T-helper 1 cell treated with Interleukin-12 subunit alpha and Interleukin-12 subunit beta and Interleukin-4 antibody, amounts not matched to agents 30 ng/mL and 1 ng/mL, for 36 hours (primary cell): ENCODE data around the gene OBP2A. TPM values are rescaled to one million over a fixed set of nuclear protein-coding genes. Genes with fewer than 3 reads are reported as not detected.
"Not testable (repeated sequence)": the region's sequence is repeated elsewhere in the genome, so short reads cannot be mapped to it uniquely, and the experiment has no call there.

Source experiments
- intact Hi-C: fragments of 100-400 bp; cut with micrococcal nuclease; formaldehyde crosslinking; loops from one replicate; pipeline ENCODE4 v1.15.1; 2024
- total RNA-seq: library from RNA; stranded (reverse); gene quantifications from 2 replicates; pipeline ENCODE4 v1.2.3, GENCODE V29; 2022

The OBP2A gene
- total RNA-seq, 1 donor from 2014 or later, result not detected

DNA sequence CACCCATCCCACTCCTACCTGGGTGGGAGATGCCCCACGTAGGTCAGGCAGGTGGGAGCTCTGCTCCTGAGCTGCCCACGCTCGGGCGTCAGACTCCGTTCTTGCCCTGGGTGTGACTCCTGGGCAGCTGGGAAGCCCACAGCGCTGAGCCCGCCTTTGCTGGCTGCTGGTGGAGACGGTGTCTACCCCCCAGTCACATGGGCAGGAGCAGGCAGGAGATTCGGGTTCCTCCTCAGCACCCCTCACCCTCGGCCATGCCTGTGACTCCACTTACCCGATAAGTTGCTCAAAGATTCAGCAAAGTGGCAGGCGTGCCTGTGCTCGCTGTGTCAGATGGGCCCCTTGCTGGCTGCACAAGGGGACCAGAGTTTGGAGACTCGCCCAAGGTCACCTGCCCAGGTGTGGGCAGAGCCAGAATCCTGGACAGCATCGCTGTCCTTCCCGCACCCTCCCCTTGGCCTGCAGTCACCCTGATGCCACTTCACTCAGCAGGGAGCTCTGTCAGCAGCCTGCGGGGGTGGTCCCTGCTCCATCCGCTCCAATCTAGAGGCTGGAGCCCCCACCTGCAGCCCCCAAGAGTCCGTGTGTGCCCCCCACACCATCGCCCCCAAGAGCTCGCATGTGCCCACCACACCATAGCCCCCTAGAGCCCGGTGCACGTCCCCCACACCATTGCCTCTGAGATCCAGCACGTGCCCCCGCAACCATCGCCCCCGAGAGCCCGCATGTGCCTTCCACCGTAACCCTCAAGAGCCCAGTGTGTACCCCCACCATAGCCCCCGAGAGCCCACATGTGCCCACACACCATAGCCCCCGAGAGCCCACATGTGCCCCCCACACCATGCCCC is 20.5 kb upstream of the OBP2A start:
- intact Hi-C loops, result no loop called here

DNA sequence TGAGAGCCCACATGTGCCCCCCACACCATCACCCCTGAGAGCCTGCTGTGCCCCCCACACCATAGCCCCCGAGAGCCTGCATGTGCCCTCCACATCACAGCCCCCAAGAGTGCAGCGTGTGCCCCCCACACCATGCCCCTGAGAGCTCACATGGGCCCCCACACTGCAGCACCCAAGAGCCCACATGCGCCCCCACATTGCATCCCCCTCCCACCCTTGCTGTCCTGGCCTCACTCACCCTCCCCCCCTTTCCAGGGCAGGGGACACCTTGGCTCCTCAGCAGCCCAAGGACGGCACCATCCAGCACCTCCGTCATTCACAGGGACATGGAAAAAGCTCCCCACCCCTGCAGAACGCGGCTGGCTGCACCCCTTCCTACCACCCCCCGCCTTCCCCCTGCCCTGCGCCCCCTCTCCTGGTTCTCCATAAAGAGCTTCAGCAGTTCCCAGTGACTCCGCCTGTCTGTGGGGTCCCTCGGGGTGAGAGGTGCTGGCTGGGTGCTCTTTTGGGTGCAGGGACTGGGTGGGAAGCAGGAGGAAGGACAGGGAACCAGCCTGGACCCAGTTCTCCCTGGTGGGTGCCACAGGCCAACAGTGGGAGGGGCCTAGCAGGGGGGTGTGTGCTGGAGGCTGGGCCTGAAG is 19.7 kb upstream of the OBP2A start:
- intact Hi-C loops, result no loop called here

DNA sequence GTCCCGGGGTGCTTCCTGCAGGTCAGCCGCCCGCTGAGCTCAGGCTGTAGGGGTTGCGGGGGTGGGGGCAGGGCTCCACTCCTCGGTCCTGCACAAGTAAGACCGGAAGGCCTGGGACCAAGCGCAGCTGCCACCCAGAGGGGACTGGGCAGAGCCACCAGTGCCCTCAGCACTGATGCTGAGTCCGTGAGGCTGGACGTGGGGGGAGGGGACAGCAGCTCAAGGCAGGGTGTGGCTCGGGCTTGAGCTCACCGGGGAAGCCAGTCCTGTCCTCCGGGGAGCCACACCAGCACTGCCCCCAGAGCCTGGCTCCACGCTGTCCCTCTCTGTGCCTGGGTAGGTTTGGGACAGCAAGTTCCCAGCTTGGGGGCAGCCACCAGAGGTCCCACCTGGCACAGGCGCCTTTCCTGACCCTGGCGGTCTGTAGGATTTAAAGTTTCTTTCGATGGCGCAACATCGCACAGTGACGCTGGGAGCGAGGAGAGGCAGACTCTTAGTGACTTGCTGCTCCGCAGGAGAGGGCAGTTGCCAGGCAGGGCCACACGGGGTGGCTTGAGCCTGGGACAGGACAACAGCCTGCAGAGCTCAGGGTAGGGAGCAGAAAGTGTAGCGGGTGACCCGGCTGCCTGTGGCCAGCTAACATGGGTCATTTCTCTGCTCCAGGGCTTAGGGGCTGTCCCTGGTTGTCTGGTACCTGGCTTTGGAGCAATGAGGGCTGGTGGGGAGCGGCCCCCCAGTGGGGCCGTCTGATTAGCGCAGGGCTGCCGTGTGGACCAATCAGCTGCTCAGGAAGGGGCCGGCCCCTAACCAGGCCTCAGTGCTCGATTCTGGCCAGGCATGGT is 19.0 kb upstream of the OBP2A start:
- intact Hi-C loops, result no loop called here

- intact Hi-C loops, result not testable (repeated sequence)
Measured at GRCh38 chr9:135528842-135529435, 17.0 kb upstream of the OBP2A start.

- intact Hi-C loops, result no loop called here
Measured at GRCh38 chr9:135530146-135530545, 15.8 kb upstream of the OBP2A start.

- intact Hi-C loops, result no loop called here
Measured at GRCh38 chr9:135531096-135531495, 14.8 kb upstream of the OBP2A start.

DNA sequence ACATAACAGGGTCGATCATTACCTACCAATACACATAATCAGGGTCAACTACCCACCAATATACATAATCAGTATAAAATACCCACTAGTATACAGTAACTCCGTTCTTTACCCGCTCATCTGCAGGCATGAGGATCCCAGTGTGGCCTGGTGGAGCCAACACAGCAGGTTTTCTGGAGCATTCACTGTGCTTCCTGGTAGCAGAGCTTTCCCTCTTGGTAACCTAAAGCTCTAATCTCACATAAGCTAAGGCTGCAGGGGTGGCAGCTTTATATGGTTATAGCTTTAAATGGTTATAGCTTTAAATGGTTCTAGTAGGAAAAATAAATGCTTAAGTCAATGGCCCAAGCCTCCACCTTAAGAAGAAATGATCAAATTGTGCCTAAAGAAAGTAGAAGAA is 12.8 kb upstream of the OBP2A start:
- intact Hi-C loops, result no loop called here

- intact Hi-C loops, result no loop called here
Measured at GRCh38 chr9:135533674-135534073, 12.3 kb upstream of the OBP2A start.

DNA sequence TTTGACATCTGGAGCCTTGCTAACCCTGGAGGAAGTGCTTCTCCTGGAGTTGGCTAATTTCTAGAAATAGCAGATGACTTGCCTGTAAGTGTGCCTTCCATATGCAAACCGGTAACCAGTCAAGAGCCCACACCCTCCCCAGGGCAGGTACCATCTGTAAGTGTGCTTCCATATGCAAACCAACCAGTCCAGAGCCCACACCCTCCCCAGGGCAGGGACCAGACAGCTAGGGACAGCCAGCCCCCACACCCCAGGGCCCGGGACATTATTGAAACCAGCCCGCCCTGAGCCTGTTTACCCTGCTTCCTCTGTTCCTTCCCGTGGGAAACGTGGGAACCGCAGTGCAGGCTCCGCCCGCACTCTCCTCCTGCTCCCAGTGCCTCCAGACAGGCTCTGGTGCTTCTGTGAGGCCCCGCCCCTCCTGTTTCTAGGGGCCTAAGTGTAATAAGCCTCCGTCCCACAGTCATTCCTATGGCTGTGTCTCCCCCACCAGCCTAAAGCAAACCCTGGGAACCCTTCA is 11.7 kb upstream of the OBP2A start:
- intact Hi-C loops, result not testable (repeated sequence)

GRCh38 chr9:135534826-135535225 is 11.1 kb upstream of the OBP2A start:
- intact Hi-C loops, result not testable (repeated sequence)

GRCh38 chr9:135535631-135536030 is 10.3 kb upstream of the OBP2A start:
- intact Hi-C loops, result not testable (repeated sequence)

DNA sequence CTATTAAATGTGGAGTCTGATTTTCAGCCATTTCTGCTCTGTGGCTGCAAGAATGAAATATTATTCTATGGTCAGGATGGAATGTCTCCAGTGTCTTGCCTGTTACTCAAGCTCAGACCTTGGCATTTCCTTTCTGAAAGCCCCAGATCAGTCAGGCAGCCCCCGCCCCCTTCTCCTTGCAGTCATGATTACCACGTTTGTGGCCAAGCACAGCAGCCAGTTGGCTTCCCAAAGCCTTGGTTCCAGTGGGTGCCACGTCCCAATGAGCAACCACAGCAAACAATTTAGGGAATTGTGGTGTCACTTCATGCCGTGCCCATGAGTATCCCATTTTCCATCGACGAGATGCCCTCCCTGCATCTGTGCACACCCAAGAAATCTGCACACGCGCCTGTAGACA is 9.7 kb upstream of the OBP2A start:
- intact Hi-C loops, result no loop called here

DNA sequence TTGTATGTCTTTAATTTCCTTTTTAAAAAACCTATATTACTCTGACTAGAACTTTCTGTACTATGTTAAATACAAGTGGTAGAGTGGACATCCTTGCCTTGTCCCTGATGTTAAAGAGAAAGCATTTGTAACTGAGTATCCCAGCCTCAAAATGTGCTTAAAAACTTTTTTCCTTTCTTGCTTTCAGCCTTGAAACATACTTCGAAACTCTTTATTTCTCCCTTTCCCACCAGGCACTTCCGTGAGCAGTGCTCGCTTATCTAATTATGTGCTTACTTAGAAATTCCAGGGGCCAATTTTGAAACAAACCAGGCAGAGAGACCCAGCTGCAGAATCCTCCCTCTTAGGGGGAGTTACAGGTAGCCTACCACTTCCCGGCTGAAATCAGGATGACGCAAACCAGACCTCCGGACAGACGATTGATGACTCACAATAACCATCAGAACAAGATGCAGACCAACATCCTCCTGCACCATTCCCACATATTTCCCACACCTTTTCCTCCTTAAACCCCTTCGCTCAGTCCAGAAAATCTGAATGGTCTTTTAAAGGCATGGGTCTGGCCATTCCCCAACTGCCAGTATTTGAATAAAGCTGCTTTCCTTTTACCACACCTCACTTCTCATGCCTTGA is 2.5 kb upstream of the OBP2A start:
- intact Hi-C loops, result not testable (repeated sequence)

GRCh38 chr9:135544981-135545635 is 818 bp upstream of the OBP2A start:
- intact Hi-C loops, result no loop called here

DNA sequence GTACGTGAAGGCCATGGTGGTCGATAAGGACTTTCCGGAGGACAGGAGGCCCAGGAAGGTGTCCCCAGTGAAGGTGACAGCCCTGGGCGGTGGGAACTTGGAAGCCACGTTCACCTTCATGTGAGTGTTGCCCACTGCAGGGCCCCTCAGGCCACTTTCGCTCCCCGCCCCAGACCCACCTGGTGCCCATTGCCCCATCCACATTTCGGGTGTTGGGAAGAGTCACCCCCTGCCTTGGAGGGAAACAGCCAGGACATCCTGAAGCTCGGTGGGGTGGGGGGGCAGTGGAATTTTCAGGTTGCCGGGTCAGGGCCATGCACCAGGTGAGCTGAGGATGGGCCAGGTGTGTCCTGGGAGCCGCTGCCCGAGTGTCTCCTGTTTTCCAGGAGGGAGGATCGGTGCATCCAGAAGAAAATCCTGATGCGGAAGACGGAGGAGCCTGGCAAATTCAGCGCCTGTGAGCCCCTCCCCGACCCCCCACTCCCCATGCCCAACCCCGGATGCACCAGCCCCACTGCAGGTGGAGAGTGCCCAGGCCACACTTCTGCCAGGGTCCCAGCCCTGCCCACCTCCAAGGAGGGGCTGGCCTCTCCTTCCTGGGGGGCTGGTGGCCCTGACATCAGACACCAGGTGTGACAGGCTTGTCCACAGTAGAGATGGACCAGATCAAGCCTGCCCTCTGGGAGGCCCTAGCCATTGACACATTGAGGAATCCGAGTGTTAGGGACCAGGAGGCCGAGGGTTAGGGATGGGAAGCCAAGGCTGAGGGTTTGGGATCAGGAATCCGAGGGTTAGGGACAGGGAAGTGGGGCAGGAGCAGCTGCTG is 1.1 kb downstream of the OBP2A start:
- intact Hi-C loops, result not testable (repeated sequence)

- intact Hi-C loops, result no loop called here
Measured at GRCh38 chr9:135547756-135548736, 2.1 kb downstream of the OBP2A start.

DNA sequence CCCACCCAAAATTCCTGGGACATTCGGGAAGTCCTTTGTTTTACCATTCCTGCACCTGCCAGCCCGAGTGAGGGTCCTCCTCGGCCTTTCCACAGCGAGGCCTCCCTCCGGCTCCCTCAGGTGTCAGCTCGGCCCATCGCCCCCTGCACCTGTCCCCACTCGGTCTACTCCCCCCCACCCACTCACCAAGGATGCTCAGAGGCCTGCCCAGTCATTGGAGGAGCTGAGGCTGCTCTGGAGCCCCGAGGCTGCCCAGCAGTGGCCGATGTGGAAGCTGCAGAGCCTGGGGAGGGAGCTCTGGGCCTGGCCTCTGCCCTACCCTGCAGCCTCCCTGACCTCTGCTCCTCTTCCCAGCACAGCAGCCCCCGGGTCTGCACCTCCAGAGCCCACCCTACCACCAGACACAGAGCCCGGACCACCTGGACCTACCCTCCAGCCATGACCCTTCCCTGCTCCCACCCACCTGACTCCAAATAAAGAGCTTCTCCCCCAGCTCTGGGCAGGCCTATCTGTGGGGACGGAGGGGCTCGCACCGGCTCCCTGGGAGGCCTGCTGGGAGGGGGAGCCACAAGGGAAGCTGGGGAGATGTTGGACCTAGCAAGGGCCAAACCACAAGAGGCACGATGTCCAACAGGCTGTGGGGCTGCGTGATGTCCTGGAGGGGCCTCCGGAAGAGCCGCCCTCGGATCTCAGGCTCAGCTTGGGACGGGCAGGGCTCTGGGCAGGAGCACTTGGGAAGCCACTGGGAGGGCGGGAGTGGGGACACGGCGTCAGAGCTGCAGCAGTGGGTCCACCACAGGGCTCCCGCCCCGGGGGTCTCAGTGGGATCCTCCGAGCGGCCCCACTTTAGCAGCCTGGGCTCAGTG is 3.8 kb downstream of the OBP2A start:
- intact Hi-C loops, result not testable (repeated sequence)
